Gastrocnemius medialis (tissue), 4 donors: ENCODE results near the gene CSAG3. TPM values are rescaled to one million over a fixed set of nuclear protein-coding genes. Genes with fewer than 3 reads are reported as not detected.
"Not testable (repeated sequence)": the region's sequence is repeated elsewhere in the genome, so short reads cannot be mapped to it uniquely, and the experiment has no call there.

Experiments
- ATAC-seq, 2 donors: fragments of 150-250 bp; one replicate each; pipeline ENCODE4 v1.9.1; 2016
- DNase-seq, 2 donors: peaks; one replicate each; pipeline ENCODE4 v3.0.0-alpha.2; 2019
- H3K27ac ChIP-seq, 4 donors: fragments of 200-600 bp; sonication (generic); 1 replicate in 1 of 4; 2 replicates in 3 of 4; pipeline ENCODE4 v1.5.1; 2016 to 2018; ENCODE audit warnings: mild to moderate bottlenecking in 2 of 4, moderate library complexity in 1 of 4
- H3K27me3 ChIP-seq, 3 donors: fragments of 200-600 bp; sonication (generic) in 2 of 3; 1 replicate in 1 of 3; 2 replicates in 2 of 3; pipeline versions ENCODE4 v1.5.1 to v1.6.0; 2016 to 2019; ENCODE audit warnings: mild to moderate bottlenecking in 1 of 3, moderate library complexity in 1 of 3
- H3K36me3 ChIP-seq, 2 donors: fragments of 200-600 bp; sonication (generic) in 1 of 2; one replicate each; pipeline ENCODE4 v1.5.1; 2017 to 2018
- H3K4me1 ChIP-seq, 2 donors: fragments of 200-600 bp; sonication (generic) in 1 of 2; one replicate each; pipeline ENCODE4 v1.5.1; 2016 to 2017; ENCODE audit warnings: mild to moderate bottlenecking in 2 of 2
- H3K4me3 ChIP-seq, 4 donors: fragments of 200-600 bp; sonication (generic) in 3 of 4; 1 replicate in 1 of 4; 2 replicates in 3 of 4; pipeline ENCODE4 v1.5.1; 2016 to 2019; ENCODE audit warnings: mild to moderate bottlenecking in 2 of 4
- H3K9me3 ChIP-seq, 3 donors: fragments of 200-600 bp; sonication (generic) in 2 of 3; 1 replicate in 1 of 3; 2 replicates in 2 of 3; pipeline ENCODE4 v1.5.1; 2016 to 2019
- POLR2A ChIP-seq, 2 donors: fragments of 450-650 bp; IDR thresholded peaks; one replicate each; pipeline ENCODE4 v1.6.1; 2017; ENCODE audit warnings: antibody characterized with exemption in 2 of 2, mild to moderate bottlenecking in 2 of 2, moderate library complexity in 2 of 2
- in situ Hi-C, 4 donors: fragments of 200-750 bp; cut with MboI; loops; one replicate each; pipeline versions ENCODE4 v1.15.0 to v1.8.0; 2017; ENCODE audit warnings: low sequenced_read_pairs in 4 of 4
- intact Hi-C: fragments of 100-400 bp; cut with DNase I; formaldehyde crosslinking; loops from one replicate; pipeline ENCODE4 v1.15.1; 2023; ENCODE audit warnings: low total_unique reads
- total RNA-seq, 4 donors: library from RNA; depleted of rRNA; stranded (reverse); fragments of >200 nt; gene quantifications; one replicate each; pipeline versions ENCODE4 v1.1.0 to v1.2.3, GENCODE V29; 2016
- TF ChIP-seq, protein P1 (sequence below), 5 experiments: fragments of 450-650 bp in 3 of 5; fragments of 200-600 bp in 2 of 5; sonication (generic) in 2 of 5; IDR thresholded peaks in 4 of 5; conservative IDR thresholded peaks in 1 of 5; 1 replicate in 4 of 5; 2 replicates in 1 of 5; pipeline ENCODE4 v1.5.1; 2016 to 2019; ENCODE audit warnings: antibody characterized with exemption in 5 of 5, mild to moderate bottlenecking in 3 of 5, moderate library complexity in 3 of 5

The CSAG3 gene
- total RNA-seq, 4 donors from 2014 or later, result not detected

DNA sequence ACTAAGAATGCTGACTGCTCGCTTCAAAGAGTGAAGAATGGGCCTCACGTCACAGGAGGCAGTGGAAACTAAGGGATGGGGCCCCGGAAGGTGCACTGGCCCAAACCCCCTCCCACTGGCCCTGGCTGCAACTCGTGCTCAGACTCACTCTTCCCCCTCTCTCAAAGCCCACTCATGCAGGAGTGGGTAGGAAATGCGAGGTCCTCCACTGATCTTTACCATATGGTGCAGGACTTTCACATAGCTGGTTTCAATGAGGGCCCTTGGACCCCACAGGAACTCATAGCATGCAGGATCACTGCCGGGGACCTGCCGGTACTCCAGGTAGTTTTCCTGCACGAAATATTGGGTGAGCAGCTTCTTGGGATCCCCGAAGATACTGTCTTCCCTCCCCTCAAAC is 7.5 kb downstream of the CSAG3 start:
- ATAC-seq, in situ Hi-C loops, H3K36me3 ChIP-seq, H3K4me3 ChIP-seq, DNase-seq, H3K27me3 ChIP-seq, intact Hi-C loops, H3K27ac ChIP-seq, H3K9me3 ChIP-seq, H3K4me1 ChIP-seq: not testable (repeated sequence)

DNA sequence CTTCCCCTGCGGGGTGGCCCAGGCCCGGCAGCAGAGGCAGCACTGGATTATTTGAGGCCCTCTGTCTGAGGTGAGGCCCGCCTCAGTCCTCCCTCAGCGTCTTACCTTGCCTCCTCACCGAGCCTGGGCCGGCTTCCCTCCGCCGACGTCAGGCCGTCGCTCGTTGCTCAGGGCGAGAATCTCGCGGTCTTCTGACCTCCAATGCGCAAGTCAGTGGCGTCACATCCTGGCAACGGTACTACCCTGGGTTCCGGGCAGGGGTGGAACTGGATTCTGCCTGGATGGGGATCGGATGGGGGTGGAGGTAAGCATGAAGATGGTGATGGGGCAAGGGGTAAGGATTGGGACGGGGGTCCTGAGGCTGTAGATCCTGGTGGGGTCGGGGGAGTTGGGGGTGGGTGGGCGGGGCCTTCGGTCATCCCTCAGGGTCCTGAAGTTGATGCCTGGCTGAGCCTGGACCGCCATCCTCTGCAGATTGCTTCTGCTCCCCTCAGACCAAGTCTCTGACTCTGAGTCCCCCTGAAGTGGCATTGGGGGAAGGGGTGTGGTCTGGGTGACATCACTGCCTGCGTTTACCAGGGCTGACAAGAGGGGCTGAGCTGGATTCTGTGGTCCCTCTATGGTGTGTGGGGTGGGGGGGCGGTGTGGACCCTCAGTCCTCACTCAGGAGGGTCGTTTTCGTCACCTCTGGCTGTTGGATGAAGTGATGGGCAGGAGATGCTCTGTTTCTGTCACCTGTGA is 10.7 kb downstream of the CSAG3 start, which contains the start of gene MAGEA6:
Gene MAGEA6 (minus strand): TSS at position 141 of the 741 bp plus-strand sequence. CDS start 2,039 bp downstream, outside the sequence.
- H3K27ac ChIP-seq, H3K9me3 ChIP-seq, H3K4me3 ChIP-seq, ATAC-seq, intact Hi-C loops, in situ Hi-C loops, H3K27me3 ChIP-seq, H3K4me1 ChIP-seq, DNase-seq, H3K36me3 ChIP-seq: not testable (repeated sequence)

DNA sequence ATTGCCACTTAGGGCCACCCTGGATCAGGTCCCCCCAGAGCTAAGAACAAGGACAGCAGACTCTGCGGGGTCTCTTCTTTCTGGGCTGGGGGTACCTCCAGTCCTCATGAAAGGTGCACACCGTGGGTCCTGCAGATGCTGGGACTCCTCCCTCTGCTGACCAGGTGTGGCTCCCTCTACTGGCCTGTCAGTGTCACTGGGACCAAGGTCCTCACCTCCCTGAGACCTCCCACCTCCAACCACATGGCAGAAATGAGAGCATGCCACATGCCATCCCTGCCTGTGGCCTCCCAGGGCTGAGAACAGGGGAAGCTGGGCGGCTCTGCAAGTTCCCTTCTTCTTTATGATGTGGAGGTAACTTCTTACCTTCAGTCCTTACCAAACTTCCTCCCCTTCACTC is 28.0 kb downstream of the CSAG3 start:
- H3K36me3 ChIP-seq, ATAC-seq, H3K4me1 ChIP-seq, H3K4me3 ChIP-seq, H3K27me3 ChIP-seq, in situ Hi-C loops, intact Hi-C loops, DNase-seq, H3K27ac ChIP-seq, H3K9me3 ChIP-seq: not testable (repeated sequence)

DNA sequence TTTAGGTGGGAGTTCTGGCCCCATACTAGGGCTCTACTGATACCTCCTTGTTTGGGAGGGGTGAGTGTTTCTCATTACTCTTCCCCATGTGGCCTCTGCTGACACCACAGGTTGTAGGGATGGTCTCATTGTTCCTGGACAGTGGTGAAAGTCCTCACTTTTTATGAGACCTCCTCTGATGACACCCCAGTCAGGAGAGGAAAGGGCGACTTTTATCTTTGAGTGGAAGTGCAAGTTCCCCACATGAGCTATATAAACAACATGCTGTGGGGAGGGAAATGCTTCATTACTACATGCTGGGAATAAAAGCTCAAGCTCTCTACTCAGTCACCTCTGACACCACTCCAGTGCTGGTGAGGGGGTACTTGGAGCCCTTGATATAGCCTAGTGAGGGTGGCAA is 39.9 kb downstream of the CSAG3 start:
- H3K36me3 ChIP-seq, result no peaks in the 10 kb centered on the region
- ATAC-seq, result no peak
- no peak for DNase-seq
- H3K27me3 ChIP-seq, result peaks cover 0 to 5% (median 0%) of the 10 kb centered on the region in 3 donors
- no peaks in the 10 kb centered on the region for H3K4me1 ChIP-seq
- intact Hi-C loops, result no loop called here
- H3K9me3 ChIP-seq, result no peaks in the 10 kb centered on the region
- TF ChIP-seq POLR2A (IDR thresholded peaks at IDR 0.05), result no peak
- TF ChIP-seq, protein P1, sequence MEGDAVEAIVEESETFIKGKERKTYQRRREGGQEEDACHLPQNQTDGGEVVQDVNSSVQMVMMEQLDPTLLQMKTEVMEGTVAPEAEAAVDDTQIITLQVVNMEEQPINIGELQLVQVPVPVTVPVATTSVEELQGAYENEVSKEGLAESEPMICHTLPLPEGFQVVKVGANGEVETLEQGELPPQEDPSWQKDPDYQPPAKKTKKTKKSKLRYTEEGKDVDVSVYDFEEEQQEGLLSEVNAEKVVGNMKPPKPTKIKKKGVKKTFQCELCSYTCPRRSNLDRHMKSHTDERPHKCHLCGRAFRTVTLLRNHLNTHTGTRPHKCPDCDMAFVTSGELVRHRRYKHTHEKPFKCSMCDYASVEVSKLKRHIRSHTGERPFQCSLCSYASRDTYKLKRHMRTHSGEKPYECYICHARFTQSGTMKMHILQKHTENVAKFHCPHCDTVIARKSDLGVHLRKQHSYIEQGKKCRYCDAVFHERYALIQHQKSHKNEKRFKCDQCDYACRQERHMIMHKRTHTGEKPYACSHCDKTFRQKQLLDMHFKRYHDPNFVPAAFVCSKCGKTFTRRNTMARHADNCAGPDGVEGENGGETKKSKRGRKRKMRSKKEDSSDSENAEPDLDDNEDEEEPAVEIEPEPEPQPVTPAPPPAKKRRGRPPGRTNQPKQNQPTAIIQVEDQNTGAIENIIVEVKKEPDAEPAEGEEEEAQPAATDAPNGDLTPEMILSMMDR (IDR thresholded peaks at IDR 0.05 in 4 of 5, conservative IDR thresholded peaks at IDR 0.05 in 1 of 5), result no peak
- in situ Hi-C loops, result no loop called here
- H3K27ac ChIP-seq, result no peak overlapping the region
- no peak overlapping the region for H3K4me3 ChIP-seq

DNA sequence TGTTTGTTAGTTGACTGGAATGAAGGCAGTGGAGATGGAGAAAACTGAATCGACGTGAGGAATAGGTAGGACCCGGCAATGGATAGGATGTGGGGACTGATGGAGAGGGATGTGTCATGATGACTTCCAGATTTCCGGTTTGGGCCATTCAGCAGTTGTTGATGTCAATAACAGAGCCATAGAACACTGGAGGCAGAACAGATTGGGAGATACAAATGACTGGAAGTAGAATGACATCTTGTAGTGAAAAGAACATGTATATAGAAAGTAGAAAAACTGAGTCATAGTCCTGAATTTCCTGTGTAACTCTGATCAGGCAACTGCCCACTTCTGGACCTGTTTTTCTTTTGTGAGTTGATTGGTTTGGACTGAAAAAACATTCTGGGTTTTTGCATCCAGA is 47.0 kb downstream of the CSAG3 start:
- peaks cover 0 to 5% (median 0%) of the 10 kb centered on the region in 3 donors for H3K27me3 ChIP-seq
- H3K4me1 ChIP-seq, result no peaks in the 10 kb centered on the region
- no peaks in the 10 kb centered on the region for H3K9me3 ChIP-seq
- no peak for ATAC-seq
- no peaks in the 10 kb centered on the region for H3K36me3 ChIP-seq
- in situ Hi-C loops (loop anchor here in 1 of 4 donors (25.0 kb wide), 1 partner anchor 1044 kb away; no protein-coding TSS in a partner anchor), intact Hi-C loops (no loop called here)
- TF ChIP-seq, protein P1 (IDR thresholded peaks at IDR 0.05 in 4 of 5, conservative IDR thresholded peaks at IDR 0.05 in 1 of 5), result no peak
- no peak for TF ChIP-seq POLR2A (IDR thresholded peaks at IDR 0.05)
- DNase-seq, result no peak
- H3K4me3 ChIP-seq, result no peak overlapping the region
- no peak overlapping the region for H3K27ac ChIP-seq

Other genes starting within 250 kb of the CSAG3 start
- gene GABRQ, start 121.3 kb upstream of the CSAG3 start, total RNA-seq, result not detected
- not detected for gene MAGEA3, start 60.4 kb upstream of the CSAG3 start, total RNA-seq
- not detected for gene CSAG2, start 49.9 kb upstream of the CSAG3 start, total RNA-seq
- not detected for gene MAGEA2B, start 44.6 kb upstream of the CSAG3 start, total RNA-seq
- gene CSAG1, start 25.5 kb upstream of the CSAG3 start, total RNA-seq, result not detected
- gene MAGEA12, start 25.5 kb upstream of the CSAG3 start, total RNA-seq, result not detected
- gene MAGEA2, start 5.4 kb upstream of the CSAG3 start, total RNA-seq, result not detected
- not detected for gene MAGEA6, start 10.5 kb downstream of the CSAG3 start, total RNA-seq
- gene CETN2, start 71.5 kb downstream of the CSAG3 start, total RNA-seq, result 10 to 100 TPM in 3 of 4 donors, 1 to 10 TPM in 1; 8.1 to 15.7 (median 10.5) TPM
- gene NSDHL, start 71.8 kb downstream of the CSAG3 start, total RNA-seq, result 1 to 10 TPM; 4.6 to 8.8 (median 6.2) TPM
- 1 to 10 TPM in 3 of 4 donors, under 1 TPM in 1; 0.56 to 2.2 (median 1.3) TPM for gene ZNF185, start 138.8 kb downstream of the CSAG3 start, total RNA-seq
- not detected for gene PNMA5, start 234.9 kb downstream of the CSAG3 start, total RNA-seq